ENCODE results near the gene ATPAF1. TPM values are rescaled to one million over a fixed set of nuclear protein-coding genes. Genes with fewer than 3 reads are reported as not detected.

Gene ATPAF1
- total RNA-seq, 1 donor from 2014 or later = 79.3 TPM

GRCh38 chr1:46623743-46624644 lies 44.2 kb downstream of the ATPAF1 start:
- no peak overlapping the region for H2AFZ ChIP-seq (replicated peaks)
- Mint-ChIP-seq H3K36me3 (peaks cover 2% of the 10 kb centered on the region), H3K27ac (peak overlapping the region; percentile 82), H3K27me3 (ENCODE audit: insufficient read depth, low read depth) (peaks cover 9% of the 10 kb centered on the region), H3K4me1 (peaks cover 18% of the 10 kb centered on the region), H3K4me3 (peak overlapping the region; percentile 57), H3K9me3 (no peaks in the 10 kb centered on the region)
- no peaks in the 10 kb centered on the region for H3K79me2 ChIP-seq (ENCODE audit: low read depth)
- DNase-seq (ENCODE audit: low spot score) = peak; percentile 43
- H4K20me1 ChIP-seq (ENCODE audit: low read depth) = no peaks in the 10 kb centered on the region
- H3K36me3 ChIP-seq = no peaks in the 10 kb centered on the region
- TF ChIP-seq EZH2phosphoT487 (IDR thresholded peaks at IDR 0.05) (no peak), EZH2 (IDR thresholded peaks at IDR 0.05) (no peak), CTCF (IDR thresholded peaks at IDR 0.05) (no peak)
- no peaks in the 10 kb centered on the region for H3K9me3 ChIP-seq (ENCODE audit: low read depth)
- H3K27me3 ChIP-seq = peaks cover 6% of the 10 kb centered on the region
- H3K27ac ChIP-seq = no peak overlapping the region
- H3K9ac ChIP-seq = no peak overlapping the region
- no peak overlapping the region for H3K4me3 ChIP-seq
- H3K4me1 ChIP-seq = no peaks in the 10 kb centered on the region
- peaks cover 11% of the 10 kb centered on the region for H3F3A ChIP-seq (ENCODE audit: low read depth)
- H3K4me2 ChIP-seq = peak overlapping the region; percentile 27

- H3K9me3 Mint-ChIP-seq = no peaks in the 10 kb centered on the region
- peaks cover 20% of the 10 kb centered on the region for H3K4me1 Mint-ChIP-seq
- no peak overlapping the region for H3K4me3 ChIP-seq
- peaks cover 4% of the 10 kb centered on the region for H3K27me3 Mint-ChIP-seq (ENCODE audit: insufficient read depth, low read depth)
- H3K79me2 ChIP-seq (ENCODE audit: low read depth) = no peaks in the 10 kb centered on the region
- H2AFZ ChIP-seq (replicated peaks) = no peak overlapping the region
- peak; percentile 47 for TF ChIP-seq CTCF (IDR thresholded peaks at IDR 0.05)
- TF ChIP-seq EZH2 (IDR thresholded peaks at IDR 0.05) = no peak
- H3K27me3 ChIP-seq = peaks cover 23% of the 10 kb centered on the region
- H4K20me1 ChIP-seq (ENCODE audit: low read depth) = no peaks in the 10 kb centered on the region
- H3K9me3 ChIP-seq (ENCODE audit: low read depth) = no peaks in the 10 kb centered on the region
- no peaks in the 10 kb centered on the region for H3K36me3 Mint-ChIP-seq
- H3K9ac ChIP-seq = no peak overlapping the region
- H3K4me2 ChIP-seq = no peak overlapping the region
- no peaks in the 10 kb centered on the region for H3K36me3 ChIP-seq
- no peak for DNase-seq (ENCODE audit: low spot score)
- no peak overlapping the region for H3K4me3 Mint-ChIP-seq
- H3K4me1 ChIP-seq = no peaks in the 10 kb centered on the region
- H3K27ac Mint-ChIP-seq = peak overlapping the region; percentile 36
- peaks cover 13% of the 10 kb centered on the region for H3F3A ChIP-seq (ENCODE audit: low read depth)
- H3K27ac ChIP-seq = no peak overlapping the region
These were observed 45.8 kb downstream of the ATPAF1 start for GRCh38 chr1:46622344-46622743.

GRCh38 chr1:46621930-46622329 lies 46.2 kb downstream of the ATPAF1 start:
- H3K4me2 ChIP-seq = no peak overlapping the region
- no peaks in the 10 kb centered on the region for H3K79me2 ChIP-seq (ENCODE audit: low read depth)
- DNase-seq (ENCODE audit: low spot score) = no peak
- no peak overlapping the region for H3K9ac ChIP-seq
- H3K36me3 Mint-ChIP-seq = no peaks in the 10 kb centered on the region
- H3F3A ChIP-seq (ENCODE audit: low read depth) = peaks cover 13% of the 10 kb centered on the region
- no peaks in the 10 kb centered on the region for H3K36me3 ChIP-seq
- H3K27ac ChIP-seq = no peak overlapping the region
- no peaks in the 10 kb centered on the region for H3K9me3 ChIP-seq (ENCODE audit: low read depth)
- no peak overlapping the region for H3K4me3 ChIP-seq
- peaks cover 24% of the 10 kb centered on the region for H3K4me1 Mint-ChIP-seq
- no peaks in the 10 kb centered on the region for H3K9me3 Mint-ChIP-seq
- H4K20me1 ChIP-seq (ENCODE audit: low read depth) = no peaks in the 10 kb centered on the region
- peak overlapping the region; percentile 36 for H3K27ac Mint-ChIP-seq
- H3K27me3 Mint-ChIP-seq (ENCODE audit: insufficient read depth, low read depth) = peaks cover 6% of the 10 kb centered on the region
- no peak overlapping the region for H2AFZ ChIP-seq (replicated peaks)
- peaks cover 27% of the 10 kb centered on the region for H3K27me3 ChIP-seq
- H3K4me1 ChIP-seq = peaks cover 2% of the 10 kb centered on the region
- H3K4me3 Mint-ChIP-seq = no peak overlapping the region
- no peak for TF ChIP-seq EZH2phosphoT487 (IDR thresholded peaks at IDR 0.05)
- TF ChIP-seq CTCF (IDR thresholded peaks at IDR 0.05) = no peak
- no peak for TF ChIP-seq EZH2 (IDR thresholded peaks at IDR 0.05)

Measured in neural progenitor cell (in vitro differentiated cells).